ENCODE data around the gene ZNF750. TPM values are rescaled to one million over a fixed set of nuclear protein-coding genes. Genes with fewer than 3 reads are reported as not detected.

Gene ZNF750
- not detected in 2 replicates for total RNA-seq

DNA sequence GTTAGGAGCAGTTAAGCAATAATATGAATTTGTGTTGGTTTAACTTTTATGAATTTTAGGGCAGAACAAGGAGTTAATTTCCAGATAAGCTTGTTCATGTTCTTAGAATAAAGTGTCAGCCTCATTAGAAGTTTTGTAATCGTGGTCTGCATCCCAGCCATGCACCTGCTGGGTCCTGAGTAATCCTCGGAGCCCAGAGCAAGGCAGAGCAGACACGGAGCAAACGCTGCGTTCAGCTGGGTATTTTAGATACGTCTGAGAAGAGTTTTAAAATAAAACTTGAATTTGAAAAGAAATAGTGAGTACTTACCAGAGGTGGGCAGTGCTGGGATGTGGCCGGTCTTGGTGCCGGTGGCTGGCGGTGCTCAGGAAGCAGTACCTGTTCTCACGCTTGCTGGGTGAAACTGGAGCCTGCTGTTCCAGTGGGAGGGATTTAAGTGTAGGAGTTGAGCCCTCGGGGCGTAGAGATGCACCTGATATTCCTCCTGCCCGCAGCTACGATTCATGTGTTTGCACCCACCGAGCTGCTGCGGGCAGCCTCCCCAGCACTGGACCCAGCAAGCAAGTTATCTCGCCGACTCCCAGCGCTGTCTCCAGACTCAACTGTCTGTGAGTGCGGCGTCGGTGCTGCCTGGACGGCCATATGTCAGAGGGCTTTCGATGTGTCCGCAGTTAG lies at the start of gene ZNF750:
Gene ZNF750, minus strand, starts transcription at position 406 of the 676 bp plus-strand sequence. CDS start 7,568 bp downstream, outside the sequence.

Other genes starting within 250 kb of the ZNF750 start
- 36.7 and 41.5 TPM in 2 replicates for gene WDR45B, start 191.6 kb downstream of the ZNF750 start, total RNA-seq
- 7.2 and 8.5 TPM in 2 replicates for gene RAB40B, start 141.3 kb downstream of the ZNF750 start, total RNA-seq
- 17.0 and 27.2 TPM in 2 replicates for gene FN3KRP, start 123.3 kb downstream of the ZNF750 start, total RNA-seq
- gene FN3K, start 104.4 kb downstream of the ZNF750 start, total RNA-seq, result 8.2 and 11.5 TPM in 2 replicates
- gene TBCD, start 88.0 kb downstream of the ZNF750 start, total RNA-seq, result 34.1 and 34.6 TPM in 2 replicates
- gene METRNL, start 239.6 kb upstream of the ZNF750 start, total RNA-seq, result 73.6 and 86.7 TPM in 2 replicates